Glutamatergic neuron (in vitro differentiated cells): ENCODE results near the gene SLC25A4. TPM values are rescaled to one million over a fixed set of nuclear protein-coding genes. Genes with fewer than 3 reads are reported as not detected.
A peak's percentile ranks its signal among the peaks of the same experiment; 100 is the strongest.

Experiments
- DNase-seq: peaks from one replicate; pipeline ENCODE4 v3.0.0; 2022
- H3K27ac Mint-ChIP-seq: one replicate; pipeline ENCODE4 v1.8.0; 2020; ENCODE audit warnings: mild to moderate bottlenecking, mixed read lengths, inconsistent platforms; ENCODE audit not compliant: unreplicated experiment
- H3K27me3 Mint-ChIP-seq: one replicate; pipeline ENCODE4 v1.8.0; 2020; ENCODE audit warnings: mild to moderate bottlenecking, moderate library complexity, mixed read lengths, inconsistent platforms; ENCODE audit not compliant: unreplicated experiment
- H3K36me3 Mint-ChIP-seq: one replicate; pipeline ENCODE4 v1.8.0; 2020; ENCODE audit warnings: mild to moderate bottlenecking, mixed read lengths, inconsistent platforms; ENCODE audit not compliant: unreplicated experiment
- H3K4me1 Mint-ChIP-seq: one replicate; pipeline ENCODE4 v1.8.0; 2020; ENCODE audit warnings: mild to moderate bottlenecking, low read depth, mixed read lengths, inconsistent platforms; ENCODE audit not compliant: unreplicated experiment
- H3K4me3 Mint-ChIP-seq: one replicate; pipeline ENCODE4 v1.8.0; 2020; ENCODE audit warnings: mild to moderate bottlenecking, mixed read lengths, inconsistent platforms; ENCODE audit not compliant: unreplicated experiment
- H3K9me3 Mint-ChIP-seq: one replicate; pipeline ENCODE4 v1.8.0; 2020; ENCODE audit warnings: mild to moderate bottlenecking, moderate library complexity, mixed read lengths, inconsistent platforms; ENCODE audit not compliant: unreplicated experiment
- CTCF ChIP-seq: fragments of 200-600 bp; sonication (generic); IDR thresholded peaks from one replicate; pipeline ENCODE4 v1.5.0; 2021; ENCODE audit not compliant: partially characterized antibody, unreplicated experiment
- total RNA-seq: library from RNA; stranded (reverse); fragmentation: NEBNext Ultra II Directional; extraction: Animal tissue kit (Norgen Biotek cat#: 25700); gene quantifications from one replicate; pipeline ENCODE4 v1.2.1, GENCODE V29; 2021; ENCODE audit not compliant: unreplicated experiment

Gene SLC25A4
- total RNA-seq, 1 donor from 2014 or later: 44.7 TPM

GRCh38 chr4:185124006-185124405 is 19.1 kb upstream of the SLC25A4 start:
- H3K9me3 Mint-ChIP-seq: no peaks in the 10 kb centered on the region
- no peak for TF ChIP-seq CTCF
- H3K4me1 Mint-ChIP-seq: peaks cover 2% of the 10 kb centered on the region
- no peaks in the 10 kb centered on the region for H3K36me3 Mint-ChIP-seq
- no peak for DNase-seq
- no peaks in the 10 kb centered on the region for H3K27me3 Mint-ChIP-seq
- no peak overlapping the region for H3K4me3 Mint-ChIP-seq
- no peak overlapping the region for H3K27ac Mint-ChIP-seq

- peaks cover 2% of the 10 kb centered on the region for H3K9me3 Mint-ChIP-seq
- H3K36me3 Mint-ChIP-seq: no peaks in the 10 kb centered on the region
- H3K27me3 Mint-ChIP-seq: no peaks in the 10 kb centered on the region
- H3K4me3 Mint-ChIP-seq: peak overlapping the region; percentile 86
- H3K27ac Mint-ChIP-seq: no peak overlapping the region
- peaks cover 7% of the 10 kb centered on the region for H3K4me1 Mint-ChIP-seq
- DNase-seq: peak; percentile 49
- no peak for TF ChIP-seq CTCF
Observed at GRCh38 chr4:185127021-185127925, 15.8 kb upstream of the SLC25A4 start.

- Mint-ChIP-seq H3K9me3 (peaks cover 2% of the 10 kb centered on the region), H3K4me1 (peaks cover 7% of the 10 kb centered on the region), H3K36me3 (no peaks in the 10 kb centered on the region), H3K27ac (no peak overlapping the region), H3K4me3 (peak overlapping the region; percentile 88), H3K27me3 (no peaks in the 10 kb centered on the region)
- DNase-seq: peak; percentile 52
- peak; percentile 49 for TF ChIP-seq CTCF
Observed at GRCh38 chr4:185128272-185129119, 14.6 kb upstream of the SLC25A4 start.

GRCh38 chr4:185134307-185134869 is 8.7 kb upstream of the SLC25A4 start:
- H3K9me3 Mint-ChIP-seq: peaks cover 2% of the 10 kb centered on the region
- TF ChIP-seq CTCF: peak; percentile 93
- H3K27me3 Mint-ChIP-seq: peaks cover 5% of the 10 kb centered on the region

More at GRCh38 chr4:185134307-185134869, 8.7 kb upstream of the SLC25A4 start:
- Mint-ChIP-seq H3K4me3 (no peak overlapping the region), H3K36me3 (no peaks in the 10 kb centered on the region), H3K4me1 (peaks cover 13% of the 10 kb centered on the region), H3K27ac (no peak overlapping the region)
- DNase-seq: no peak
